K562 (cell line): ENCODE results near the gene POLR1H. TPM values are rescaled to one million over a fixed set of nuclear protein-coding genes. Genes with fewer than 3 reads are reported as not detected.
A peak's percentile ranks its signal among the peaks of the same experiment; 100 is the strongest.

Experiments used
- DMBX1 ChIP-seq: fragments of 250-450 bp; sonication (Bioruptor Pico); IDR thresholded peaks from 2 replicates; pipeline ENCODE4 v1.8.0; 2022; ENCODE audit warnings: inconsistent platforms, mild to moderate bottlenecking, moderate library complexity, borderline replicate concordance
- EP300 ChIP-seq: IDR thresholded peaks from 2 replicates; pipeline ENCODE4 v1.6.1; 2012; ENCODE audit warnings: low read length, improper control_type of control experiment
- HNRNPH1 ChIP-seq: fragments of 200-400 bp; formaldehyde crosslinking; optimal IDR thresholded peaks from 2 replicates; pipeline ENCODE3; 2017; ENCODE audit warnings: low read depth, mild to moderate bottlenecking, low read length, moderate library complexity
- MAZ ChIP-seq, 2 experiments: fragments of 450-650 bp in 1 of 2; sonication (generic) in 1 of 2; formaldehyde crosslinking; IDR thresholded peaks in 1 of 2; conservative IDR thresholded peaks in 1 of 2; 2 replicates each; pipeline versions ENCODE4 v1.4.0 to v1.5.0; 2020; ENCODE audit warnings: mild to moderate bottlenecking in 1 of 2, missing genetic modification reagents in 1 of 2
- PHB ChIP-seq: fragments of 250-450 bp; sonication (Bioruptor Pico); IDR thresholded peaks from 2 replicates; pipeline ENCODE4 v1.5.0; 2021
- POU5F1 ChIP-seq: fragments of 150-350 bp; IDR thresholded peaks from 2 replicates; pipeline ENCODE4 v1.6.1; 2014; ENCODE audit warnings: borderline replicate concordance, low read length, low read depth, mild to moderate bottlenecking; ENCODE audit not compliant: partially characterized antibody
- RAD21 ChIP-seq, 2 experiments: fragments of 250-450 bp in 1 of 2; fragments of 450-650 bp in 1 of 2; sonication (Bioruptor Pico) in 1 of 2; formaldehyde crosslinking in 1 of 2; IDR thresholded peaks in 1 of 2; conservative IDR thresholded peaks in 1 of 2; 2 replicates each; pipeline versions ENCODE4 v1.4.0 to v1.8.0; 2020 to 2022; ENCODE audit warnings: mild to moderate bottlenecking in 2 of 2, moderate library complexity in 1 of 2
- SAP30 ChIP-seq: fragments of 200-600 bp; sonication (generic); IDR thresholded peaks from 2 replicates; pipeline ENCODE4 v1.6.1; 2012; ENCODE audit warnings: borderline replicate concordance, low read depth, mild to moderate bottlenecking, moderate library complexity, low read length, control low read depth, inconsistent platforms; ENCODE audit not compliant: insufficient read depth, poor library complexity, severe bottlenecking
- SMAD4 ChIP-seq: fragments of 250-450 bp; sonication (Bioruptor Pico); conservative IDR thresholded peaks from 2 replicates; pipeline ENCODE4 v1.8.0; 2021; ENCODE audit warnings: inconsistent platforms, mild to moderate bottlenecking, moderate library complexity
- SMARCA4 ChIP-seq: fragments of 450-650 bp; IDR thresholded peaks from 2 replicates; pipeline ENCODE4 v1.6.1; 2016
- SMC3 ChIP-seq: conservative IDR thresholded peaks from 2 replicates; pipeline ENCODE4 v1.6.1; 2011; ENCODE audit warnings: low read depth, low read length, improper control_type of control experiment; ENCODE audit not compliant: insufficient read depth
- ZFP36 ChIP-seq: fragments of 150-350 bp; IDR thresholded peaks from 2 replicates; pipeline ENCODE4 v1.6.1; 2018; ENCODE audit warnings: low read length, low read depth; ENCODE audit not compliant: partially characterized antibody
- ZNF830 ChIP-seq: fragments of 250-450 bp; sonication (Bioruptor Pico); IDR thresholded peaks from 2 replicates; pipeline ENCODE4 v1.5.0; 2021; ENCODE audit warnings: mild to moderate bottlenecking
- polyA plus RNA-seq, 8 experiments: library from polyadenylated mRNA; depleted of rRNA in 4 of 8; stranded (reverse) in 5 of 8; unstranded in 3 of 8; fragments of >200 nt; fragmentation: Nextera tagmentation in 2 of 8; fragmentation: Illumina TruSeq in 1 of 8; extraction: Ambion mirVana in 2 of 8; extraction: Trizol in 1 of 8; gene quantifications; 2 replicates each; pipeline versions ENCODE4 v1.2.1 to v1.2.3, GENCODE V29; 2011 to 2014; ENCODE audit warnings: inconsistent platforms in 1 of 8, missing spikeins in 1 of 8
- total RNA-seq, 7 experiments: library from RNA; depleted of rRNA in 6 of 7; stranded (reverse); fragments of >200 nt in 6 of 7; fragmentation: Illumina TruSeq in 2 of 7; extraction: Trizol in 2 of 7; gene quantifications; 2 replicates each; pipeline versions ENCODE4 v1.2.1 to v1.2.3, GENCODE V29; 2011 to 2021; ENCODE audit warnings: low replicate concordance in 1 of 7
- TF ChIP-seq, protein P1 (sequence below): fragments of 450-650 bp; formaldehyde crosslinking; IDR thresholded peaks from 2 replicates; pipeline ENCODE4 v1.4.0; 2020; ENCODE audit warnings: mild to moderate bottlenecking, moderate library complexity

Gene POLR1H
- total and polyA plus RNA-seq, 9 of the 15 experiments (the other 6 are each of a cell fraction or from before 2014, with no cell fraction given), result 92.2 to 333 (median 143) TPM

DNA sequence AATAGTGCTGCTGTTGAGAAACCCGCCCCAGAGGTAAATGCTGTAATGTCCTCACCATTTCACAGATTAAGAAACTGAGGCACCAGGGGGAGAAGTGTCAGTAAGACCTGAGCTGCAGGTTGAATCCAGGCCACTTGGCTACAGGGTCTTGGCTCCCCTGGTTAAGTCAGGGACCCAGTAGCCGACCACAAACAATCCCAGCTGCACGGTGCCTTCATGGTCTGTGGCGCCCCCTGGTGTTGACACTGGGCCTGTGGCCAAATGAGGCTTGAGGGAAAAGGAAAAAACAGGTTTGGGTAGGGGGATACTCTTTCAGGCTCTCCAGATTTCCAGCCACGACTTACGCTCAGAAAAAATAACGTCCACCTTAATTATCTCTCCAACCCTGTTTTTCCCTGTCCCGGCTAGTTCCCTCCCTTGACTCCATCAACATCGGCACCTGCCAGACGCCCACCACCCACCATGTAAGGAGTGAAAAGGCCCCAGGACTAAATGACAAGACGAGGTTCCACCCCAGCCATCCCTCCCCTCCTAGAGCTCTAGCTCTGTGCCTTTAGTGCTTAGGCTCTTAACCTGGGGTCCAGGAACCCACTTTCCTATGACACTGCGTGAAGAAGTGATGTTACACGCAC lies 47.7 kb upstream of the POLR1H start (continued):
- no peak for TF ChIP-seq SAP30
- TF ChIP-seq SMC3, result peak; percentile 94
- no peak for TF ChIP-seq SMARCA4
- TF ChIP-seq HNRNPH1, result no peak
- no peak for TF ChIP-seq SMAD4
- no peak for TF ChIP-seq EP300
- TF ChIP-seq PHB (CRISPR knock-in tag), result no peak
- TF ChIP-seq MAZ (CRISPR knock-in tag; conservative IDR thresholded peaks at IDR 0.05 in 1 of 2, IDR thresholded peaks at IDR 0.05 in 1 of 2), result no peak
- TF ChIP-seq, protein P1, sequence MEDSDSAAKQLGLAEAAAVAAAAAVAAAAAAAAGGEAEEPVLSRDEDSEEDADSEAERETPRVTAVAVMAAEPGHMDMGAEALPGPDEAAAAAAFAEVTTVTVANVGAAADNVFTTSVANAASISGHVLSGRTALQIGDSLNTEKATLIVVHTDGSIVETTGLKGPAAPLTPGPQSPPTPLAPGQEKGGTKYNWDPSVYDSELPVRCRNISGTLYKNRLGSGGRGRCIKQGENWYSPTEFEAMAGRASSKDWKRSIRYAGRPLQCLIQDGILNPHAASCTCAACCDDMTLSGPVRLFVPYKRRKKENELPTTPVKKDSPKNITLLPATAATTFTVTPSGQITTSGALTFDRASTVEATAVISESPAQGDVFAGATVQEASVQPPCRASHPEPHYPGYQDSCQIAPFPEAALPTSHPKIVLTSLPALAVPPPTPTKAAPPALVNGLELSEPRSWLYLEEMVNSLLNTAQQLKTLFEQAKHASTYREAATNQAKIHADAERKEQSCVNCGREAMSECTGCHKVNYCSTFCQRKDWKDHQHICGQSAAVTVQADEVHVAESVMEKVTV, result 0 out of 2 replicates have a peak, but pooled peaks have one; percentile 22
- no peak for TF ChIP-seq ZNF830 (CRISPR knock-in tag)
- no peak for TF ChIP-seq ZFP36
- TF ChIP-seq POU5F1, result no peak
- TF ChIP-seq RAD21 (CRISPR knock-in tag; conservative IDR thresholded peaks at IDR 0.05 in 1 of 2, IDR thresholded peaks at IDR 0.05 in 1 of 2), result peak; percentile 46 to 54
- no peak for TF ChIP-seq DMBX1 (CRISPR knock-in tag)
